ENCODE data around the gene GPRC5A. TPM values are rescaled to one million over a fixed set of nuclear protein-coding genes. Genes with fewer than 3 reads are reported as not detected.

Gene GPRC5A
- total and polyA plus RNA-seq, 2 experiments from 2014 or later, result 0.16 to 0.38 TPM

DNA sequence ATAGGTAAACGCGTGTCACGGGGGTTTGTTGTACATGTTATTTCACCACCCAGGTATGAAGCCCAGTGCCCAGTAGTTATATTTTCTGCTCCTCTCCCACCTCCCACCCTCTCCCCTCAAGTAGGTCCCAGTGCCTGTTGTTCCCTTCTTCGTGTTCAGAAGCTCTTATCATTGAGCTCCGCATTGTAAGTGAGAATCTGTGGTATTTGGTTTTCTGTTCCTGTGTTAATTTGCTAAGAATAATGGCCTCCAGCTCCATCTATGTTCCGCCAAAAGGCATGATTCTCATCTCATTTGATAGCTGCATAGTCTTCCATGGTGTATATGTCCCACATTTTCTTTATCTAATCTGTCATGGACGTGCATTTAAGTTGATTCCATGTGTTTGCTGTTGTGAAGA is 67.5 kb downstream of the GPRC5A start (continued):
- TF ChIP-seq ZNF462 (CRISPR knock-in tag; IDR thresholded peaks at IDR 0.05) (no peak), EZH2 (IDR thresholded peaks at IDR 0.05; ENCODE audit: low read depth, unreplicated experiment) (no peak), NANOG (IDR thresholded peaks at IDR 0.05; ENCODE audit: borderline replicate concordance) (no peak)

DNA sequence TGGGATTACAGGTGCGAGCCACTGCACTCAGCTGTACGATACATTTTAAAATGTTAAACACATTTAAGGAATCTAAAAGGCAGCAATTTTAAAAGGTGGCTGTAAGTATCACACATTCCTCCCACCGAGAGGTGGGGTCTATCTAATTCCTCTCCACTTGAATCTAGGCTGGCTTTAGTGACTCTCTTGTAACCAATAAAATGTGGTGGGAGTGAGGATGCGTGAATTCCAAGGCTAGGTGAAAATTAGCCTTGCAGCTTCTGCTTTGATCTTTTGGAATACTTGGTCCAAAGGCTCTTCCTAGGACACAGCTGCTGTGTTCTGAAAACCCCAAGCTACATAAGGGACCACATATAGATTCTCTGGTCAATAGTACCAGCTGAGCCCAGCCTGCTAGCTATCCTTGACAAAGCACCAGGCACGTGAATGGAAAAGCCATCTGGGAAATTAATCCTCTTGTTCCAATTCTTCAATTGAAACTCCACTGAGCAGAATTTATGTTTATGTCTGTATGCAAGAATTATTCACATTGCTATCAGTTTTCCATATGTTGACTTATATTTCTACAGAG is 69.4 kb downstream of the GPRC5A start:
- Histone ChIP-seq H3K4me3 (no peak overlapping the region), H3K4me2 (no peak overlapping the region), H3K4me1 (ENCODE audit: insufficient read depth) (no peaks in the 10 kb centered on the region), H4K20me1 (replicated peaks; ENCODE audit: insufficient read depth) (no peaks in the 10 kb centered on the region), H3K36me3 (ENCODE audit: insufficient read depth) (no peaks in the 10 kb centered on the region), H3K79me2 (replicated peaks; ENCODE audit: insufficient read depth) (no peaks in the 10 kb centered on the region), H3K27ac (ENCODE audit: low read depth) (no peak overlapping the region), H3K27me3 (ENCODE audit: insufficient read depth) (no peaks in the 10 kb centered on the region), H3K9me2 (ENCODE audit: insufficient read depth) (no peaks in the 10 kb centered on the region; the same call in 1 of the 2 replicates), H2AFZ (no peak overlapping the region), H3F3A (replicated peaks; ENCODE audit: low read depth) (no peaks in the 10 kb centered on the region)
- H3K27ac Mint-ChIP-seq, result no peak overlapping the region
- no peaks in the 10 kb centered on the region for H3K36me3 Mint-ChIP-seq (ENCODE audit: low read depth)
- no peaks in the 10 kb centered on the region; the same call in 2 of the 3 replicates for H3K9me3 Mint-ChIP-seq
- no peaks in the 10 kb centered on the region for H3K27me3 Mint-ChIP-seq (ENCODE audit: insufficient read depth, low read depth, poor library complexity)
- no peaks in the 10 kb centered on the region; the same call in 2 of the 3 replicates for H3K4me1 Mint-ChIP-seq
- H3K4me3 Mint-ChIP-seq, result no peak overlapping the region
- no peak for DNase-seq (ENCODE audit: low spot score)
- ATAC-seq, result no peak
- no peak for TF ChIP-seq ZNF331 (CRISPR knock-in tag; IDR thresholded peaks at IDR 0.05; ENCODE audit: low read depth)
- TF ChIP-seq, protein P1, sequence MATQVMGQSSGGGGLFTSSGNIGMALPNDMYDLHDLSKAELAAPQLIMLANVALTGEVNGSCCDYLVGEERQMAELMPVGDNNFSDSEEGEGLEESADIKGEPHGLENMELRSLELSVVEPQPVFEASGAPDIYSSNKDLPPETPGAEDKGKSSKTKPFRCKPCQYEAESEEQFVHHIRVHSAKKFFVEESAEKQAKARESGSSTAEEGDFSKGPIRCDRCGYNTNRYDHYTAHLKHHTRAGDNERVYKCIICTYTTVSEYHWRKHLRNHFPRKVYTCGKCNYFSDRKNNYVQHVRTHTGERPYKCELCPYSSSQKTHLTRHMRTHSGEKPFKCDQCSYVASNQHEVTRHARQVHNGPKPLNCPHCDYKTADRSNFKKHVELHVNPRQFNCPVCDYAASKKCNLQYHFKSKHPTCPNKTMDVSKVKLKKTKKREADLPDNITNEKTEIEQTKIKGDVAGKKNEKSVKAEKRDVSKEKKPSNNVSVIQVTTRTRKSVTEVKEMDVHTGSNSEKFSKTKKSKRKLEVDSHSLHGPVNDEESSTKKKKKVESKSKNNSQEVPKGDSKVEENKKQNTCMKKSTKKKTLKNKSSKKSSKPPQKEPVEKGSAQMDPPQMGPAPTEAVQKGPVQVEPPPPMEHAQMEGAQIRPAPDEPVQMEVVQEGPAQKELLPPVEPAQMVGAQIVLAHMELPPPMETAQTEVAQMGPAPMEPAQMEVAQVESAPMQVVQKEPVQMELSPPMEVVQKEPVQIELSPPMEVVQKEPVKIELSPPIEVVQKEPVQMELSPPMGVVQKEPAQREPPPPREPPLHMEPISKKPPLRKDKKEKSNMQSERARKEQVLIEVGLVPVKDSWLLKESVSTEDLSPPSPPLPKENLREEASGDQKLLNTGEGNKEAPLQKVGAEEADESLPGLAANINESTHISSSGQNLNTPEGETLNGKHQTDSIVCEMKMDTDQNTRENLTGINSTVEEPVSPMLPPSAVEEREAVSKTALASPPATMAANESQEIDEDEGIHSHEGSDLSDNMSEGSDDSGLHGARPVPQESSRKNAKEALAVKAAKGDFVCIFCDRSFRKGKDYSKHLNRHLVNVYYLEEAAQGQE (IDR thresholded peaks at IDR 0.05; ENCODE audit: unreplicated experiment), result no peak
- TF ChIP-seq ZNF462 (CRISPR knock-in tag; IDR thresholded peaks at IDR 0.05), result no peak

All from GM23338 (cell line).